GM19328 (cell line): ENCODE results near the gene ITFG1.
"Not testable (repeated sequence)": the region's sequence is repeated elsewhere in the genome, so short reads cannot be mapped to it uniquely, and the experiment has no call there.

Experiments used
- ATAC-seq: cut with Tn5 transposase; IDR thresholded peaks from one replicate; pipeline ENCODE4 v1.9.1; 2021; ENCODE audit warnings: mild to moderate bottlenecking, moderate library complexity; ENCODE audit not compliant: unreplicated experiment

The ITFG1 gene

GRCh38 chr16:47250983-47251382, 209.9 kb downstream of the ITFG1 start:
- ATAC-seq: no peak

GRCh38 chr16:47247690-47248089, 213.2 kb downstream of the ITFG1 start:
- ATAC-seq: no peak

- ATAC-seq: no peak
These were observed 216.7 kb downstream of the ITFG1 start for GRCh38 chr16:47244206-47244605.

DNA sequence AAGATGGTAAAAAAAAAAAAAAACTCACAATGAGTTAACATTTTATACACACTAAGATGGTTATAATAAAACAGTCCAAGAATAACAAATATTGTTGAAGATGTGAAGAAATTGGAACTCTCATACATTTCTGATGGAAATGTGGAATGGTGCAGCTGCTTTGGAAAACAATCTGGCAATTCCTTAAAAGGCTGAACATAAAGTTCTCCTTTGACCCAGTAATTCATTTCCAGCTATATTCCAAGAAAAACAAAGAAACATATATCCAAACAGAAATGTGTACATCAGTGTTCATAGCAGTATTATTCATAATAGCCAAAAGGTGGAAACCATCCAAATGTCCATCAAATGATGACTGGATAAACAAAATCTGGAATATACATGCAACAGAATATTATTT, 219.8 kb downstream of the ITFG1 start:
- ATAC-seq: no peak

DNA sequence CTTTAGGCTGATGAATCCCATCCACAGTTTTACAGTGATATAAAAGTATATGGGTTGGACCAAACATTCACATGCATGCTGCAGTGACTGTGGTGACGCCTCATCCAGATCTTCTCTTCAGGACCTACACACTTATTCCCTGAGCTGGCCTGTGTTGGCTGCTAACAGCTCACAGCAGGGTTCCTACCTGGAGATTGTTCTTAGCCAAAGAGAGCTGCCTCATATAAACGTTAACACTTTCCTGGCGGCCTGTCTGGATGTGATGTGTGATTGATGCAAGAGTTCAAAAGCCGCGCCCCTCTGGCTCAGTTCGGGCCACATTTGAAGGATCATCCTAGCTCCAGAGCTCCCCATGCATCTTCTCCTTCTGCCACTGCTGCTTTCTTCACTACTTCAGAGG, 224.1 kb downstream of the ITFG1 start:
- no peak for ATAC-seq

- no peak for ATAC-seq
These were observed 230.6 kb downstream of the ITFG1 start for GRCh38 chr16:47230296-47230695.

DNA sequence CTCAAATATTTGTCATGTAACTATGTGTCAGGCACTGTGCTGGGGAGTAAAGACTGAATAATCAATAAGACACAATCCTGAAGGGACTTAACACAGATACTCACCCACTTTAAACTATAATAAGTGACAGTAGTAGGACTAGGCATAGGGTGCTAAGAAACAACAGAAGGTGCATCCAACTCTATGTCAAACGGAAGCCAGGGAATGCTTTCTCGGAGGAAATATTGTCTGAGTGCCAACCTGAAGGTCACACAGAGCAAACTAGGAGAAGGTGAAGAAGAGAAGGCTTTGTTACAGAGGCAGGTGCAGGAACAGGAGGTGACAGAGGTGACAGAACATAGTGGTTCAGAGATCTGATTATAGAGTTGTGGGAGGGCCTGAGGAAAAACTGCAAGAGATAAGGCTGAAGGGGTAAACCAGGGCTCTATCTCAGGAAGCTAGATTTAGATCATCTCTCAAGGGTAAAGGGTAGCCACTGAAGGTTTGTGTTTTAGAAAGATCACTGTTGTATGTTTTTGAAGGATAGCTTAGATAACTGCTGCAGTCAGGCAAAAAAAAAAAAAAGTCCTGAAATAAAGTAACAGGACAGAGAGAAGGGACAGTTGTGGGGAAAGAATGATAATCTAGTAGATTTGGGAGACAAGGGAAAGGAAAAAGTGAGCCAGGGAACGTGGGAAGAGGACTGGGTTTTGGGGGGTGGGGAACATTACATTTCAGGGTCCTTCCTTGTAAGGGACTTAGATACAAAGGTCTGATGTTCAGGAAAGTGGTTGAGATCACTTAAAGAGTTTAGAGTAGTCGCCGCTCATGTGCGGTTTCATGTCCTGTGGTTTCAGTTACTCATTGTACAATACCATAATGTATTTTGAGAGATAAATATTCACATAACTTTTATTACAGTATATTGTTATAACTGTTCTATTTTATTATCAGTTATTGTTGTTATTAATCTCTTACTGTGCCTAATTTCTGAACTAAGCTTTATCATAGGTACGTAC, 231.5 kb downstream of the ITFG1 start:
- ATAC-seq: no peak

GRCh38 chr16:47228241-47228640, 232.6 kb downstream of the ITFG1 start:
- ATAC-seq: no peak

- no peak for ATAC-seq
These were observed 247.0 kb downstream of the ITFG1 start for GRCh38 chr16:47213761-47214440.

DNA sequence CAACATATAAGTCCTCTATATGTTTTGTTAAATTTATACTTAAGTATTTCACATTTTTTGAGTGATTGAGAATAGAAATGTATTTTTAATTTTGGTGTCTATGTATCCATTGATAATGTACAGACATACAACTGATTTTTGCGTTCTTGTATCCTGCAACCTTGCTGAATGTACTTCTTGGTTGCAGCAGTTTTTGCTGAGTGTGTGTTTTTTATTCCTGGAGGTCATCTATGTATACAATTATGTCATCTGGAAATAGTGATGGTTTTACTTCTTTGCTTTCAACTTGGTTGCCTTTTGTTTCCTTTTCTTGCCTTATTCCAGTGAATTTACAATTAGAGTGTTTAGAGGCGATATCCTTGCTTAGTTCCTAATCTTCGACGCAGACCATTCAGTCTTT, 249.6 kb downstream of the ITFG1 start:
- ATAC-seq: no peak

DNA sequence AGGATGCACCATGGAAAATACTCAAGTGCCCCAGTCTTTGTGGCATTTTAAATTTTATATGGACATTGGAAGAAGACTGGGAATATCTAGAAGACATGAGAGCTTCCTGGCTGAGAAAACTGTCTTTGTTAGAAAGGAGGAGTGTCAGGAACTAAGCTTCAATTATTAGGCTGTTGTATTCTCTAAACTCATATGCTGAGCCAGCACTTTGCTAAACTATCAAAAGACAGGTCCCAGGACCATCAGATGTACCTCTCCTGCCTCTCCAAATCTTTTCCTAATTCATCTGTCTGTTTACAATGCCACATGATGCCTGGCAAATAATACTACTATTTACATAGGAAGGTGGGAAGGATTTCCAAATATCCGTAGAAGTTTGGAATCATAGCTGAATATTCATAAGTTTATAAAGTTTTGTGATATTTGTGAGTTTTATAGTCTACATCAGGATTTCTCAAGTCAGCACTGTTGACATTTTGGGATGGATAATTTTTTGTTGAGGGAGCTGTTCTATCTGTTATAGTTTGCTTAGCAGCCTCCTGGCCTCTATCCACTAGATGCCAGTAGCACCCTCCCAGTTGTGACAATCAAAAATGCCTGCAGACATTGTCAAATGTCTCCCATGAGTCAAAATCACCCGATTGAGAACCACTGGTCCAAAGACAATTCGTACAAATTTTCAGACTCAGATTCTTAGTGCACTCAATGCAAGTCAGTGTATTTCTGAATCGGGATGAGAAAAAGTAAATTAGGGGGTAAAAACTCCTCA, 255.9 kb downstream of the ITFG1 start:
- ATAC-seq: no peak

DNA sequence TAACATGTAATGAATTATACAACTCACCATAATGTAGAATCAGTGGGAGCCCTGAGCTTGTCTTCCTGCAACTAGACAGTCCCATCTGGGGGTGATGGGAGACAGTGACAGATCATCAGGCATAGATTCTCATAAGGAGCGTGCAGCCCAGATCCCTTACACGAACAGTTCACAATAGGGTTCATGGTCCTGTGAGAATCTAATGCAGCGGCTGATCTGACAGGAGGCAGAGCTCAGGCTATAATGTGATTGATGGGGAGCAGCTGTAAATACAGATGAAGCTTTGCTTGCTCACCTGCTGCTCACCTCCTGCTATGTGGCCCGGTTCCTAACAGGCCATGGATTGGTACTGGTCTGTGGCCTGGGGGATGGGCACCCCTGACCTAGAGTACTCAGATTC, 257.4 kb downstream of the ITFG1 start:
- not testable (repeated sequence) for ATAC-seq

DNA sequence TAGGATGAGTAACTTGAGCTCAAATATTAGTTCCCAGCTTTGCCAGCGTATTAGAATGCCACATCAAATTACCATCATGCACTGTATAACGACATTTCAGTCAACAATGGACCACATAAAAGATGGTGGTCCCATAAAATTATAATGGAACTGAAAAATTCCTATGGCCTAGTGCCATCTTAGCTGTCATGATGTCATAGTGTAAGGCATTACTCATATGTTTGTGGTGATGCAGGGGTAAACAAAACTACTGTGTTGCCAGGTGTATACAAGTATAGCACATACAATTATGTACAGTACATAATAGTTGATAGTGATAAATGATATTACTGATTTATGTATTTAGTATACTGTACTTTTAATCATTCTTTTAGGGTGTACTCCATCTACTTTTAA, 262.7 kb downstream of the ITFG1 start:
- no peak for ATAC-seq

DNA sequence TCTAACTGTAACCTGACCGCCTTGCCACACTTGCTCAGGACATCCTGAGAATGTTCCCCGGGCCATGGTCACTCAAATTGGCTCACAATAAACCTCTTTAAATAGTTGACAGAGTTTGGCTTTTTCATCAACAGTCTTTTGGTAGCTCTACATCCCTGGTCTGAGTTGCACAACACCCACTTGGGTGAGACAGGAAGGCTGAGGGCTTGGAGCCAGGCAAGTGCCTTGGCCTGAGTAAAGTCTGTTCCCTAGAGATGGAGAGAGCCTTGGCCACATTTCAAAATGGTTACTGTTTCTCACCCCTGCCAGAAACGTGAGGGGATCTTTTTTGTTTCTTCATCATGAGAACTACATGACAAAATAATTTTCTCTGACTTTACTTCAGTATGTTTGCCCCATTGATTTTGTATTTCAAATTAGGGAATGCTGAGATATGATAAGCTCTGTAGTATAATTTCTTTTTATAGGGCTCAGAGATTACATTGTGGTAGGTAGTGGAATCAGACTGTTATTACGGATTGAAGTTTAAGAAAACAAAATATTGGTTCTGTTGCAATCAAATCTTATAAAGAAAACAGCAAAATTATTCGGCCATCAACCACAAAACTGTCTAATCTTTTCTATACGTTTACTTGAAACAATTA, 263.2 kb downstream of the ITFG1 start:
- no peak for ATAC-seq

DNA sequence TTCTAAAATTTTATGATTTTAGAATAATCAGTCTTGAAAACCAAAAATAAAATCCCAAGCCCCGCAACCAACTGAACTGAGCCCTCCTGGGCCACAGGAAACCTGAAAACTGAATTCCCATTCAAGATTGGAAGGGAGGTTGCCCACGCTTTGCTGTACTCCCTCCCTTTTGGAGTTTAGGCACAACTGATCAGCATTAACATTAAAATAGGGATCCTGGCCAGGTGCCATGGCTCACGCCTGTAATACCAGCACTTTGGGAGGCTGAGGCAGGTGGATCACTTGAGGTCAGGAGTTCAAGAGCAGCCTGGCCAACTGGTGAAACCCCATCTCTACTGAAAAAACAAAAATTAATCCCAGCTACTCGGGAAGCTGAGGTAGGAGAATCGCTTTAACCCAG, 264.4 kb downstream of the ITFG1 start:
- no peak for ATAC-seq

GRCh38 chr16:47182318-47182717, 278.5 kb downstream of the ITFG1 start:
- ATAC-seq: no peak

DNA sequence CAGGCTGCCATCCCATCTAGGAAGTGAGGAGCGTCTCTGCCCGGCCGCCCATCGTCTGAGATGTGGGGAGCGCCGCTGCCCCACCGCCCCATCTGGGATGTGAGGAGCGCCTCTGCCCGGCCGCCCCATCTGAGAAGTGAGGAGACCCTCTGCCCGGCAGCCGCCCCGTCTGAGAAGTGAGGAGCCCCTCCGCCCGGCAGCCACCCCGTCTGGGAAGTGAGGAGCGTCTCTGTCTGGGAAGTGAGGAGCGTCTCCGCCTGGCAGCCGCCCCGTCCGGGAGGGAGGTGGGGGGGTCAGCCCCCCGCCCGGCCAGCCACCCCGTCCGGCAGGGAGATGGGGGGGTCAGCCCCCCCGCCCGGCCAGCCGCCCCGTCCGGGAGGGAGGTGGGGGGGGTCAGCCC, 279.8 kb downstream of the ITFG1 start:
- ATAC-seq: not testable (repeated sequence)

DNA sequence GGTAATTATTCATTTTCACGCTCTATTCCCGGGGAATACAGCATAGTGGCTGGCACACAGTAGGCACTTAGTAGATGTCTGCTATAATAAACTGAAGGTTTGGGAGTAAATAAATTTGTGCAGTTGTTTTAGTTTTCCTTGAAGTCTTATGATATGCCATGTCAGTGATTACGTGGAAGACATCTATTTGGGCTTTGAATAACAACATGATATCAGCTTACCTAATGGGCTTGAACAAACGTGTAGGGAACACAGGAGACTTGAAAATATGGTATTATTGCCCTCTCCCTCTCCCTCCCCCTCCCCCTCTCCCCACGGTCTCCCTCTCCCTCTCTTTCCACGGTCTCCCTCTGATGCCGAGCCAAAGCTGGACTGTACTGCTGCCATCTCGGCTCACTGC, 280.8 kb downstream of the ITFG1 start:
- ATAC-seq: no peak

DNA sequence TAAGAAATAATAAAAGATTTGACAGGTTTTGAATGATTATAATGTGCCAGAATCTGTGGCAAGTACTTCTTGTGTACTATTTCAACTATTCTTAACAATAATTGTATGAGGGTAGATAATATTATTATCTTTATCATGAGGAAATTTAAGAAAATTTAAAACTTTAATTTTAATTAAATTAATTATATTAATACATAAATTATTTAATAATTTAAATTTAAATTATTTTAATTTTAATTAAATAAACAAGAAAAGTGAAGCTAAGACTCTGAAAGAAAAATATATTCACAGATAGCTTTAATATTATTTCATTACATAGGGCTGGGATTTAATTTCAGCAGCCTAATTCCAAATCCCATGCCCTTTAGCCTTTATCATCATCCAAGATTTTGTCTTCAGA, 285.7 kb downstream of the ITFG1 start:
- ATAC-seq: no peak

DNA sequence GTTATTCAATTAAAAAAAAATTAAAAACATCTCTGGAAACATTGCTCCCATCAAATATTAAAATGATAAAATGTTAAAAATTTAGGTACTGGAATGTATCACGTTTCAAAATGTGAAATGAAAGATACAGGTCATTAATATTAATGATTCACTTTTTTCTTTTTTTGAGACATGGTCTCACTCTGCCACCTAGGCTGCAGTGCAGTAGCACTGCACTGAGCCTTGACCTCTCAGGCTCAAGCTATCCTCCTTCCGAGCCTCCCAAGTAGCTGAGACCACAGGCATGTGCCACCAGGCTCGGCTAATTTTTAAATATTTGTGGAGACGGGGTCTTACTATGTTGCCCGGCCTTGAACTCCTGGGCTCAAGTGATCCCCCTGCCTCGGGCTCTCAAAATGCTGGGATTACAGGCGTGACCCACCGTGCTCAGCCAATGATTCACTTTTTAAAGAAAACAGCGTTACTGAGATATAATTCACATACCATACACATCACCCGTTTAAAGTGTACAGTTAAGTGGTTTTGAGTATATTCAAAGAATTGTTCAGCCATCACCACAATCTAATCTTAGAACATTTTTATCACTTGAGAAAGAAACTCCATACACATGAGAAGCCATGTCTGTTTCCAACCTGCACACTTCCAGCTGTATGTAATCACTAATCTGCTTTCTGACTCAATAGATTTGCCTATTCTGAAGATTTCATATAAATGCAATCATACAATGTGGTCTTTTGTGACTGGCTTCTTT, 298.0 kb downstream of the ITFG1 start:
- ATAC-seq: no peak
